ENCODE data around the gene MS4A5.
A peak's percentile ranks its signal among the peaks of the same experiment; 100 is the strongest.

The MS4A5 gene

DNA sequence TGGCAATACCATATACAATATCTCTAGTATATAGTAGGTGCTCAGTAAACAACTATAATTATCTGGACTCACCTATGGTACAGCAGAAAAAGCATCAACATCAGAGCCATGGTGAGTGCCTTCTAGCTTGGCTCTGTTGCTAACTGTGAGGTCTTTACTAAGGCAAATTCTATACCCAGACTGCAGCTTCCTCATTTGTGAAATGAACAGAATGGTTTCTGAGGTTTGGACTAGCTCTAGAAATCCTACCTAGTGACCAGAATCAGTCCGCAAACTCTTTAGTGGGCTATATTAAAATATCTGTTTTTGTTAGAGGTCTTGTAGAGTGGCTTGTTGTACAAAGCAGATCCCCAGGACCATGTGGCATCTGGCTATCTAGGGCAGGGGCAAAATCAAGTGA, 30.0 kb downstream of the MS4A5 start:
- Histone ChIP-seq H4K20me1 (ENCODE audit: insufficient read depth, low read length, poor library complexity, severe bottlenecking) (no peaks in the 10 kb centered on the region), H3F3A (ENCODE audit: low read depth) (no peaks in the 10 kb centered on the region), H3K4me1 (ENCODE audit: insufficient read depth, low read length, poor library complexity, severe bottlenecking) (peaks cover 20% of the 10 kb centered on the region), H3K4me2 (ENCODE audit: low read depth, low read length, poor library complexity, severe bottlenecking) (no peak overlapping the region), H3K79me2 (ENCODE audit: insufficient read depth, low read length) (no peaks in the 10 kb centered on the region), H3K36me3 (ENCODE audit: insufficient read depth, low read length) (no peaks in the 10 kb centered on the region), H3K9me3 (ENCODE audit: insufficient read depth, low read depth, low read length) (no peaks in the 10 kb centered on the region), H2AFZ (ENCODE audit: low read length) (no peak overlapping the region), H3K27me3 (ENCODE audit: insufficient read depth, low read length, poor library complexity, severe bottlenecking) (no peaks in the 10 kb centered on the region), H3K9me2 (replicated peaks; ENCODE audit: low read depth, low read length) (no peaks in the 10 kb centered on the region), H3K9ac (ENCODE audit: low read depth, low read length, poor library complexity, severe bottlenecking) (no peak overlapping the region), H3K4me3 (ENCODE audit: low read length, poor library complexity, severe bottlenecking) (no peak overlapping the region)
- TF ChIP-seq CTCF (conservative IDR thresholded peaks at IDR 0.05; ENCODE audit: low read length) (no peak), EZH2phosphoT487 (IDR thresholded peaks at IDR 0.05; ENCODE audit: borderline replicate concordance) (no peak)

- Histone ChIP-seq H3K4me2 (ENCODE audit: low read depth, low read length, poor library complexity, severe bottlenecking) (no peak overlapping the region), H3K4me1 (ENCODE audit: insufficient read depth, low read length, poor library complexity, severe bottlenecking) (peaks cover 11% of the 10 kb centered on the region), H3K27me3 (ENCODE audit: insufficient read depth, low read length, poor library complexity, severe bottlenecking) (no peaks in the 10 kb centered on the region), H3K36me3 (ENCODE audit: insufficient read depth, low read length) (no peaks in the 10 kb centered on the region), H3K9me2 (replicated peaks; ENCODE audit: low read depth, low read length) (no peaks in the 10 kb centered on the region), H4K20me1 (ENCODE audit: insufficient read depth, low read length, poor library complexity, severe bottlenecking) (no peaks in the 10 kb centered on the region), H3K9me3 (ENCODE audit: insufficient read depth, low read depth, low read length) (no peaks in the 10 kb centered on the region), H3K4me3 (ENCODE audit: low read length, poor library complexity, severe bottlenecking) (no peak overlapping the region), H3K9ac (ENCODE audit: low read depth, low read length, poor library complexity, severe bottlenecking) (no peak overlapping the region), H3K79me2 (ENCODE audit: insufficient read depth, low read length) (no peaks in the 10 kb centered on the region), H3F3A (ENCODE audit: low read depth) (no peaks in the 10 kb centered on the region), H2AFZ (ENCODE audit: low read length) (no peak overlapping the region)
- TF ChIP-seq EZH2phosphoT487 (IDR thresholded peaks at IDR 0.05; ENCODE audit: borderline replicate concordance) (no peak), CTCF (conservative IDR thresholded peaks at IDR 0.05; ENCODE audit: low read length) (no peak)
Measured at GRCh38 chr11:60468829-60469228, 39.5 kb downstream of the MS4A5 start.

GRCh38 chr11:60469723-60470122, 40.4 kb downstream of the MS4A5 start:
- H3K9me3 ChIP-seq (ENCODE audit: insufficient read depth, low read depth, low read length) = no peaks in the 10 kb centered on the region
- H3K4me2 ChIP-seq (ENCODE audit: low read depth, low read length, poor library complexity, severe bottlenecking) = no peak overlapping the region
- TF ChIP-seq EZH2phosphoT487 (IDR thresholded peaks at IDR 0.05; ENCODE audit: borderline replicate concordance) = no peak
- TF ChIP-seq CTCF (conservative IDR thresholded peaks at IDR 0.05; ENCODE audit: low read length) = peak; percentile 67
- no peaks in the 10 kb centered on the region for H3K27me3 ChIP-seq (ENCODE audit: insufficient read depth, low read length, poor library complexity, severe bottlenecking)
- no peak overlapping the region for H3K4me3 ChIP-seq (ENCODE audit: low read length, poor library complexity, severe bottlenecking)
- H3K79me2 ChIP-seq (ENCODE audit: insufficient read depth, low read length) = no peaks in the 10 kb centered on the region
- H4K20me1 ChIP-seq (ENCODE audit: insufficient read depth, low read length, poor library complexity, severe bottlenecking) = no peaks in the 10 kb centered on the region
- no peak overlapping the region for H2AFZ ChIP-seq (ENCODE audit: low read length)
- peaks cover 2% of the 10 kb centered on the region for H3K4me1 ChIP-seq (ENCODE audit: insufficient read depth, low read length, poor library complexity, severe bottlenecking)
- no peaks in the 10 kb centered on the region for H3K9me2 ChIP-seq (replicated peaks; ENCODE audit: low read depth, low read length)
- no peaks in the 10 kb centered on the region for H3K36me3 ChIP-seq (ENCODE audit: insufficient read depth, low read length)
- H3K9ac ChIP-seq (ENCODE audit: low read depth, low read length, poor library complexity, severe bottlenecking) = no peak overlapping the region
- no peaks in the 10 kb centered on the region for H3F3A ChIP-seq (ENCODE audit: low read depth)
